ENCODE data around the gene SLC9A2. TPM values are rescaled to one million over a fixed set of nuclear protein-coding genes. Genes with fewer than 3 reads are reported as not detected.

The SLC9A2 gene
- total RNA-seq, 1 donor from 2014 or later = 0.32 TPM

- Histone ChIP-seq H2AFZ (ENCODE audit: low read depth, low read length) (no peak overlapping the region), H3K27me3 (ENCODE audit: insufficient read depth, low read length) (no peaks in the 10 kb centered on the region), H3K27ac (ENCODE audit: low read depth, low read length) (no peak overlapping the region), H3K79me2 (ENCODE audit: insufficient read depth, low read length) (no peaks in the 10 kb centered on the region), H3K9me3 (ENCODE audit: insufficient read depth, low read depth, low read length) (no peaks in the 10 kb centered on the region), H3K4me2 (ENCODE audit: low read length) (no peak overlapping the region), H3K4me3 (ENCODE audit: insufficient read depth, low read depth, low read length) (no peak overlapping the region), H4K20me1 (ENCODE audit: insufficient read depth, low read length) (no peaks in the 10 kb centered on the region), H3K36me3 (ENCODE audit: insufficient read depth, low read length) (no peaks in the 10 kb centered on the region), H3K4me1 (ENCODE audit: insufficient read depth, low read length) (no peaks in the 10 kb centered on the region), H3K9ac (ENCODE audit: low read length) (no peak overlapping the region)
- FAIRE-seq = peak; percentile 9
- DNase-seq (ENCODE audit: low read depth) = peak; percentile 38
- TF ChIP-seq CTCF (IDR thresholded peaks at IDR 0.05; ENCODE audit: insufficient read depth, low read depth, low read length) (peak; percentile 88), EZH2 (IDR thresholded peaks at IDR 0.05; ENCODE audit: insufficient read depth, low read length) (no peak)
- no peaks in the 10 kb centered on the region for H3K36me3 Mint-ChIP-seq (ENCODE audit: low read depth, unreplicated experiment)
- no peaks in the 10 kb centered on the region for H3K9me3 Mint-ChIP-seq (ENCODE audit: unreplicated experiment)
- H3K4me3 Mint-ChIP-seq (ENCODE audit: unreplicated experiment) = no peak overlapping the region
- H3K27me3 Mint-ChIP-seq (ENCODE audit: low read depth, unreplicated experiment) = no peaks in the 10 kb centered on the region
- no peaks in the 10 kb centered on the region for H3K4me1 Mint-ChIP-seq (ENCODE audit: low read depth, unreplicated experiment)
- no peak overlapping the region for H3K27ac Mint-ChIP-seq (ENCODE audit: unreplicated experiment)
These were observed 134.3 kb downstream of the SLC9A2 start for GRCh38 chr2:102753563-102754159.

GRCh38 chr2:102754456-102755145, 135.2 kb downstream of the SLC9A2 start:
- no peak overlapping the region for H2AFZ ChIP-seq (ENCODE audit: low read depth, low read length)
- H3K4me1 ChIP-seq (ENCODE audit: insufficient read depth, low read length) = no peaks in the 10 kb centered on the region
- H3K4me2 ChIP-seq (ENCODE audit: low read length) = no peak overlapping the region
- no peak overlapping the region for H3K9ac ChIP-seq (ENCODE audit: low read length)
- no peaks in the 10 kb centered on the region for H3K9me3 ChIP-seq (ENCODE audit: insufficient read depth, low read depth, low read length)
- Mint-ChIP-seq H3K27me3 (ENCODE audit: low read depth, unreplicated experiment) (no peaks in the 10 kb centered on the region), H3K27ac (ENCODE audit: unreplicated experiment) (no peak overlapping the region), H3K4me3 (ENCODE audit: unreplicated experiment) (no peak overlapping the region), H3K4me1 (ENCODE audit: low read depth, unreplicated experiment) (no peaks in the 10 kb centered on the region), H3K36me3 (ENCODE audit: low read depth, unreplicated experiment) (no peaks in the 10 kb centered on the region), H3K9me3 (ENCODE audit: unreplicated experiment) (no peaks in the 10 kb centered on the region)
- no peaks in the 10 kb centered on the region for H3K27me3 ChIP-seq (ENCODE audit: insufficient read depth, low read length)
- no peaks in the 10 kb centered on the region for H3K36me3 ChIP-seq (ENCODE audit: insufficient read depth, low read length)
- H3K79me2 ChIP-seq (ENCODE audit: insufficient read depth, low read length) = no peaks in the 10 kb centered on the region
- no peak for DNase-seq (ENCODE audit: low read depth)
- no peak overlapping the region for H3K4me3 ChIP-seq (ENCODE audit: insufficient read depth, low read depth, low read length)
- FAIRE-seq = no peak
- TF ChIP-seq EZH2 (IDR thresholded peaks at IDR 0.05; ENCODE audit: insufficient read depth, low read length) (no peak), CTCF (IDR thresholded peaks at IDR 0.05; ENCODE audit: insufficient read depth, low read depth, low read length) (no peak)
- no peaks in the 10 kb centered on the region for H4K20me1 ChIP-seq (ENCODE audit: insufficient read depth, low read length)
- H3K27ac ChIP-seq (ENCODE audit: low read depth, low read length) = no peak overlapping the region

GRCh38 chr2:102755284-102755683, 135.9 kb downstream of the SLC9A2 start:
- Histone ChIP-seq H4K20me1 (ENCODE audit: insufficient read depth, low read length) (no peaks in the 10 kb centered on the region), H3K36me3 (ENCODE audit: insufficient read depth, low read length) (no peaks in the 10 kb centered on the region), H3K27ac (ENCODE audit: low read depth, low read length) (no peak overlapping the region), H3K4me2 (ENCODE audit: low read length) (no peak overlapping the region), H3K79me2 (ENCODE audit: insufficient read depth, low read length) (no peaks in the 10 kb centered on the region), H3K27me3 (ENCODE audit: insufficient read depth, low read length) (no peaks in the 10 kb centered on the region), H3K9ac (ENCODE audit: low read length) (no peak overlapping the region), H3K4me3 (ENCODE audit: insufficient read depth, low read depth, low read length) (no peak overlapping the region), H2AFZ (ENCODE audit: low read depth, low read length) (no peak overlapping the region), H3K4me1 (ENCODE audit: insufficient read depth, low read length) (no peaks in the 10 kb centered on the region), H3K9me3 (ENCODE audit: insufficient read depth, low read depth, low read length) (no peaks in the 10 kb centered on the region)
- no peak for DNase-seq (ENCODE audit: low read depth)
- TF ChIP-seq CTCF (IDR thresholded peaks at IDR 0.05; ENCODE audit: insufficient read depth, low read depth, low read length) = no peak
- H3K9me3 Mint-ChIP-seq (ENCODE audit: unreplicated experiment) = no peaks in the 10 kb centered on the region
- H3K4me1 Mint-ChIP-seq (ENCODE audit: low read depth, unreplicated experiment) = no peaks in the 10 kb centered on the region
- no peaks in the 10 kb centered on the region for H3K27me3 Mint-ChIP-seq (ENCODE audit: low read depth, unreplicated experiment)
- no peak for FAIRE-seq
- no peaks in the 10 kb centered on the region for H3K36me3 Mint-ChIP-seq (ENCODE audit: low read depth, unreplicated experiment)
- no peak overlapping the region for H3K4me3 Mint-ChIP-seq (ENCODE audit: unreplicated experiment)
- no peak overlapping the region for H3K27ac Mint-ChIP-seq (ENCODE audit: unreplicated experiment)
